Kidney epithelial cell (primary cell): Measurements from ENCODE around the gene HS6ST2. TPM values are rescaled to one million over a fixed set of nuclear protein-coding genes. Genes with fewer than 3 reads are reported as not detected.

ENCODE experiments used
- DNase-seq: peaks from one replicate; pipeline ENCODE4 v3.0.0-alpha.2; 2010; ENCODE audit warnings: low read depth
- H3K27me3 ChIP-seq: 2 replicates; pipeline ENCODE4 v1.6.0; 2011; ENCODE audit warnings: low read length; ENCODE audit not compliant: control insufficient read depth, insufficient read depth
- H3K36me3 ChIP-seq: 2 replicates; pipeline ENCODE4 v1.5.1; 2011; ENCODE audit warnings: low read length; ENCODE audit not compliant: control insufficient read depth, insufficient read depth
- H3K4me3 ChIP-seq: 2 replicates; pipeline ENCODE4 v1.5.1; 2011; ENCODE audit warnings: low read depth, mild to moderate bottlenecking, control low read depth, low read length
- total RNA-seq: library from RNA; depleted of rRNA; stranded (reverse); fragments of >200 nt; gene quantifications from 2 replicates; pipeline ENCODE4 v1.2.3, GENCODE V29; 2015
- TF ChIP-seq, protein P1 (sequence below): IDR thresholded peaks from 2 replicates; pipeline ENCODE4 v1.5.1; 2011; ENCODE audit warnings: mild to moderate bottlenecking, moderate library complexity, low read length, control low read depth, inconsistent platforms; ENCODE audit not compliant: insufficient read depth, poor library complexity, severe bottlenecking

Gene HS6ST2
- total RNA-seq, 1 donor from 2014 or later: 8.4 TPM

DNA sequence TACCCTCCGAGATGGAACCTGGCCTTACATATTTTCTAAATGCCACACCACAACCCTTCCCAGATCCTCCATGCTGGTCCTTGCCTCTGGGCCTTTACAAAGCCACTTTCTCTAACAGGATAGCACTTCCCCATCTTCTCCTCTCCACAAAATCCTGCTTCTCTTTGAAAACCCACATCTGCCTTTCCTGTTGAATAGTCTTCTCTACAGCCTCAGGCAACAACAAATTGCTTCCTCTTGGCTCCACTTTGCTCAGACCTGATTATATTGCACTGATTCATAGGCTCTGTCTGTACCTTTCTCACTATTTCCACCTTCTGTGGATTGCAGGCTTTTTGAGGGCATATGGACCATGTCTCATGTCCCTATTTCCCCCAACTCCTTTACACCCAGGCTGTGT, 265.9 kb downstream of the HS6ST2 start:
- TF ChIP-seq, protein P1, sequence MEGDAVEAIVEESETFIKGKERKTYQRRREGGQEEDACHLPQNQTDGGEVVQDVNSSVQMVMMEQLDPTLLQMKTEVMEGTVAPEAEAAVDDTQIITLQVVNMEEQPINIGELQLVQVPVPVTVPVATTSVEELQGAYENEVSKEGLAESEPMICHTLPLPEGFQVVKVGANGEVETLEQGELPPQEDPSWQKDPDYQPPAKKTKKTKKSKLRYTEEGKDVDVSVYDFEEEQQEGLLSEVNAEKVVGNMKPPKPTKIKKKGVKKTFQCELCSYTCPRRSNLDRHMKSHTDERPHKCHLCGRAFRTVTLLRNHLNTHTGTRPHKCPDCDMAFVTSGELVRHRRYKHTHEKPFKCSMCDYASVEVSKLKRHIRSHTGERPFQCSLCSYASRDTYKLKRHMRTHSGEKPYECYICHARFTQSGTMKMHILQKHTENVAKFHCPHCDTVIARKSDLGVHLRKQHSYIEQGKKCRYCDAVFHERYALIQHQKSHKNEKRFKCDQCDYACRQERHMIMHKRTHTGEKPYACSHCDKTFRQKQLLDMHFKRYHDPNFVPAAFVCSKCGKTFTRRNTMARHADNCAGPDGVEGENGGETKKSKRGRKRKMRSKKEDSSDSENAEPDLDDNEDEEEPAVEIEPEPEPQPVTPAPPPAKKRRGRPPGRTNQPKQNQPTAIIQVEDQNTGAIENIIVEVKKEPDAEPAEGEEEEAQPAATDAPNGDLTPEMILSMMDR: no peak
- H3K4me3 ChIP-seq: no peak overlapping the region
- H3K36me3 ChIP-seq: no peaks in the 10 kb centered on the region
- no peak for DNase-seq
- no peaks in the 10 kb centered on the region for H3K27me3 ChIP-seq

DNA sequence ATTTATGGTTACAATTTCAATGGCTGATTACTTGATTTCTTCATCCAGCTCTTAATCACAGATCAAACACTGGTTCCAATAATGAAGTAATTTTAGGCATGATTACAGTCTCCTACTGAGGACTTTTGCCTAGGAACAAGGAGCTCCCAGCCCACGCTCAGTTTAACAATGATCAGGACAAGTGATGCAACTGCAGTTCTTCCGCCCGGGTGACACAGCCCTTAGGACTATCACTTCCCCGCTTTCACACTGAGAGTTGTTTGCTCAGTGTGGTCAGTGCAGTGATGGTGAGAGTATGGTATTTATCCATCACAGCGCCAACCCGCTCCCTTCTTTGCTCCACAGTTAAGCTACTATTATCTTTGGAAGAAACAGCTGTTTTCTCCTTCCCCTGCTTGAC, 266.4 kb downstream of the HS6ST2 start:
- TF ChIP-seq, protein P1: no peak
- no peaks in the 10 kb centered on the region for H3K36me3 ChIP-seq
- no peak for DNase-seq
- H3K27me3 ChIP-seq: no peaks in the 10 kb centered on the region
- no peak overlapping the region for H3K4me3 ChIP-seq

DNA sequence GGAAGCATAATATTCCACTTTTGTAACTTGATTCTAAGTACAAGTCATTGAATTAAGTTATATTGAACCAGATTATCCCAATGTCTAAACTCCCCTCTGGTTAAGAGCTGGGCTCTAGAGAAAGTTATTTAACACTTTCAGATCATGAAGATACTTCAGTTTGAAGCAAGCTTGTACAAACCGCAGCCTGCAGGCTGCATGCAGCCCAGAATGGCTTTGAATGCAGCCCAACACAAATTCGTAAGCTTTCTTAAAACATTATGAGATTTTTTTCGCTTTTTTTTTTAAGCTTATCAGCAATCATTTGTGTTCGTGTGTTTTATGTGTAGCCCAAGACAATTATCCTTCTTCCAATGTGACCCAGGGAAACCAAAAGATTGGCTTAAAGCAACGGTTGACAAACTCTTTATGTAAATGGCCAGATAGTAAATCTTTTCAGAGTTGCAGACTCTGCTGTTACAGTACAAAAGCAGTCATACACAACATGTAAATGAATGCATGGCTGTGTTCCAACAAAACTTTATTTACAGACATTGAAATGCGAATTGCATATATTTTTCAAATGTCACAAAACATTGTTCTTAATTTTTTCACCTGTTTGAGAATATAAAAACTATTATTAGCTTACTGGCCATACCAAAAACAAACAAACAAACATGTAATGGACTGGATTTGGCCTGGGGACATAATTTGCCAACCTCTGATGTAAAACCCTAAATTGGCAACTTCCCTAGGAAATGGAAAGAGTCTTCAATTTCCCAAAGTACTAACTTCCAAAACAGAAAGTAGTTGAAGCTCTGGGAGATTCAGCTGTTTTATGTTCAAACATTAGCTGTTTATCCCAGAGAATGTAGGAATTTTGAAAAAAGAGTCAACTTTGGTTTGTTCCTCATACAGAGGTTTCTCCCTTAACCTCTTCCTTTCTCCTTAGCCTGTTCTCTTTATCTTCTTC, 268.5 kb downstream of the HS6ST2 start:
- Histone ChIP-seq H3K4me3 (no peak overlapping the region), H3K27me3 (no peaks in the 10 kb centered on the region), H3K36me3 (no peaks in the 10 kb centered on the region)
- DNase-seq: no peak
- TF ChIP-seq, protein P1: no peak

DNA sequence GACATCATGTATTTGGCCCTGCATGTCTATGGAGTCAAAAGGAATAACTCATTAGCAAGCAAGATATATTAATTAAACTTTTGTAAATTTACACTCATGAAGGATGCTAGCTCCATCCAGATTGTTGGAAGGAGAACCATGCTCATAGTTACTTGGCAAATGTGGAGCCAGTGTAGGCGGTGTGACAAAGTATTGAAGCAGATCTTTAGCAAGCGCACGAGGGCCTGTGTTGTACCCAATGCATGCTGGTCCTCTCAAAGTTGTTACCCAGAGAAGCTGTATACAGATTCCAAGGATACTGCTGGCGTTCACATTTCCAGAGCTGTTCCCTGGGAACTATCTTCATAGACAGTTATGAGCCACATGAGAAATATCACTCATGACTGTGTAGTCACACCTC, 273.2 kb downstream of the HS6ST2 start:
- no peak overlapping the region for H3K4me3 ChIP-seq
- H3K36me3 ChIP-seq: no peaks in the 10 kb centered on the region
- TF ChIP-seq, protein P1: no peak
- no peak for DNase-seq
- H3K27me3 ChIP-seq: no peaks in the 10 kb centered on the region

DNA sequence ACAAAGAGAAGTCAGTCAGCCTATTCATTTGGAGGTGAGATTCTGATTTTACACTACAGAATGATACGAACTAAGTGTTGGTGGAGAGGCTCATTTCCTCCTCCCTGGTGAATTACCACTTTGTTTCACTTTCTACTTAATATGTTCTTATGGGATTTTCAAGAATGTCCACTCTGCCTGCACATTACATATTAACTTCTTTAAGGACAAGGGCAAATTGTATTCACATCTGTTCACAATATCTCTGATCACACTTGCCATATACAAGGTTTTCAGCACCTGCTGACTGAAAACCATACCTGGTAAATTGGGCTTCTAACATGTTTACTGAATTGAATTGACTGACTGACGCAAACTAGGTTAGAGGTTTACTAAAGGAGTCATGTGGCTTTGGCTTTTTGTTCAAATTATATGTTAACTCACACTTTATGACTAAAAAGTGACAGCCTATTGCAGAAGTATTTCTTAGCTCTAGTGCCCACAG, 281.2 kb downstream of the HS6ST2 start:
- Histone ChIP-seq H3K4me3 (no peak overlapping the region), H3K27me3 (no peaks in the 10 kb centered on the region), H3K36me3 (no peaks in the 10 kb centered on the region)
- no peak for DNase-seq
- TF ChIP-seq, protein P1: no peak
